GM18861 (cell line): ENCODE data around the gene GAL3ST1.

Experiments used
- ATAC-seq: cut with Tn5 transposase; IDR thresholded peaks from one replicate; pipeline ENCODE4 v1.9.1; 2021; ENCODE audit not compliant: unreplicated experiment

The GAL3ST1 gene

DNA sequence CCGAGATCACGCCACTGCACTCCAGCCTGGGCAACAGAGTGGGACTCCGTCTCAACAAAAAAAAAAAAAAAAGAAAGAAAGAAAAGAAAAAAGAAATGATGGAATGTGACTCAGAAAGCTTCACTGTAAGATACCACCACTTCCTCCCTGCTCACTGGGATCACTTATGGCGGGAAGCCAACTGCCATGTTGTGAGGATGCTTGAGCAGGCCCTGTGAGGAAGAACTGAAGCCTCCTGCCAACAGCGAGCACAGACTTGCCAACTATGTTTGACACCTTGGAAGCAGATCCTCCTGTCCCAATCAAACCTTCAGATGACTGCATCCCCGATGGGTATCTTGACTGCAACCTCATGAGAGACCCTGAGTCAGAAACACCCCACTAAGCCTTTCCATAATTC, 36.2 kb downstream of the GAL3ST1 start:
- no peak for ATAC-seq

DNA sequence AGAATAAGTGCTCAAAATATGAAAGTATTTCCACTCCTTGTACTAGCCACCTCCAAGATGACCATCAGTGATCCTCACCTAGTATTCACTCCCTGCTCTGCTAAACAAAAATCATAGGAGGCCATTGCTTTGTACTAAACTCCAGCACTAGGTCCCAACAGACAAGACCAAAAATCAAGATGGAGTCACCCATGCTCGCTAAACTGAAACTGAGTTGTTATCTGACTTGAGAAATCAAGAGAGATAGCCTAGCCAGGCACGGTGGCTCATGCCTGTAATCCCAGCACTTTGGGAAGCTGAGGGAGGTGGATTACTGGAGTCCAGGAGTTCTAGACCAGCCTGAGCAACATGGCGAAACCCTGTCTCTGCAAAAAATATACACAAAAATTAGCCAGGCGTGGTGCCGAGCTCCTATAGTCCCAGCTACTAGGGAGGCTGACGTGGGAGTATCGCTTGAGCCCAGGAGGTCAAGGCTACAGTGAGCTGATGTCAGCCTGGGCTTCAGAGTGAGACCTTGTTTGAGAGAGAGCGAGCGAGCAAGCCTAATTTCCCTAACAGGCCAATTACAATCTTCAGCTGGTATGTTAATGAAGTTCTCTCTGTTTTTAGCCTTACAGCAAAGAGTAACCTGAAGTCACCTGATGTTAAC, 37.3 kb downstream of the GAL3ST1 start:
- no peak for ATAC-seq

DNA sequence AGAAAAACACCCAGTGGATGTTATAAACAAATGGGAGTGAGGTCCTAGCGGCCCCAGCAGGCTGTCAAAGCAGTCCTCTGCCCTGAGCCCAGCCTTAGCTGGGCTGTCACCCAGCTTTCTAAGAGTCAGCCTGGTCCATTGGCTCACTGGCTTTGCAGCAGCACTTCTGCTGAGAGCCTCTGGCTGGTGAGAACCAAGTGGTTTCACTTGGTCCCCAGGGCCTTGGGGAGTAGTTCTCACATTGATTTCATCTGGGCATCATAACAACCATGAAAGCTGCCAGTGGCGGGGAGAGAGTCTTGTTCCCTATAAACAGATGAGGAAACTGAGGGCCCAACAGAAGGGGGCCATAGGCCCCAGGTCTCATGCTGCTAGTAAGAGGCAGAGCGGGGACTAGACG, 39.3 kb downstream of the GAL3ST1 start:
- no peak for ATAC-seq

DNA sequence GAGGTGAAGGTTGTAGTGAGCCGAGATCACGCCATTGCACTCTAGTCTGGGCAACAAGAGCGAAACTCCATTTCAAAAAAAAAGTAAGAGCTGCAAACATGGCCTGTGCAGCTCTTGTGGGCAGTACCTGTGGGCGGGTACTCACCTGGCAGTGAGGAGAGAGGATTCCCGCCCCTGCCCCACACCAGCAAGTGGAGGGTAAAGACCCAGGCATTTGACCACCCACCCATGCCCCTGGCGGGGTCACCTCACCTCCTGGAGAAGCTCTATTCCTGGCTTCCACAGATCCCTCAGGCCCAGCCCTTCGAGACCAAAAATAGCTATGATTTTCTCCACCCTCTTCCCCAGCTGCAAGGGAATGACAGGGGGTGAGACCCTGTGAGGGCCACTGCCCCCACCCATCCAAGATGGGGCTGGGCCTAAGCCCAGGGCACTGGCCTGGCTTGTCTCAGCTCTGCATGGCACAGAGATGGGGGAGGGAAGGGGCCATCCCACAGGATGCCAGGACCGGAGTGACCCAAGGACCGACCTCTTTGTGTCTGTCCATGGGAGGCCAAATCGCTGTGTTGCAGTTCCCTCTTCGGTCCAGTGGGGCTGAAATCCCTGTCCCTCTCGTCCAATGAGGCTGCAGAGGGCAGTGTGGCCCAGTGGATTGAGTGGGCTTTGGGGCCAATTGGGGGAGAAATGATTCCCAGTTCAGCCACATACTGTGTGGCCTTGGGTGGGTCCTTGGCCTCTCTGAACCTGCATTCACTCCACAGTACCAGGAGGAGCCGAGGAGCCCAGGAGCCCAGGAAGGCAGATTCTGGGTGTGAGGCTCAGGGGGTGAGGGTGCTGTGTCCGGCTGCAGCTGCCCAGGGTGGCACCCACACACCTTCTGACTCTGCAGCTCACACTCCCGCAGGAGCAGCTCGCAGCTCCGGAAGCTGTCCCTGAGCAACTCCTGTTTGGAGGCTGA, 42.5 kb downstream of the GAL3ST1 start:
- ATAC-seq: no peak

DNA sequence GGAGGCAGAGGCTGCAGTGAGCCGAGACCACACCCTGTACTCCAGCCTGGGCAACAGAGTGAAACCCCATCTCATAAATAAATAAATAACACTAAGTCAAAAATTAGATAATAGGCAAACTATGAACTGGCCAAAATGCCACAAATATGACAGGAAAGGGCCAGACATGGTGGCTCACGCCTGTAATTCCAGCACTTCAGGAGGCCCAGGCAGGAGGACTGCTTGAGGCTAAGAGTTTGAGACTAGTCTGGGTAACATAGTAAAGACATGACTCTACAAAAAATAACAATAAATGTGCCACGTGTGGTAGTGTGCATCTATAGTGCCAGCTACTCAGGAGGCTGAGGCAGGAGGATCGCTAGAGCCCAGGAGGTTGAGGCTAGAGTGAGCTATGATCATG, 47.8 kb downstream of the GAL3ST1 start:
- no peak for ATAC-seq

DNA sequence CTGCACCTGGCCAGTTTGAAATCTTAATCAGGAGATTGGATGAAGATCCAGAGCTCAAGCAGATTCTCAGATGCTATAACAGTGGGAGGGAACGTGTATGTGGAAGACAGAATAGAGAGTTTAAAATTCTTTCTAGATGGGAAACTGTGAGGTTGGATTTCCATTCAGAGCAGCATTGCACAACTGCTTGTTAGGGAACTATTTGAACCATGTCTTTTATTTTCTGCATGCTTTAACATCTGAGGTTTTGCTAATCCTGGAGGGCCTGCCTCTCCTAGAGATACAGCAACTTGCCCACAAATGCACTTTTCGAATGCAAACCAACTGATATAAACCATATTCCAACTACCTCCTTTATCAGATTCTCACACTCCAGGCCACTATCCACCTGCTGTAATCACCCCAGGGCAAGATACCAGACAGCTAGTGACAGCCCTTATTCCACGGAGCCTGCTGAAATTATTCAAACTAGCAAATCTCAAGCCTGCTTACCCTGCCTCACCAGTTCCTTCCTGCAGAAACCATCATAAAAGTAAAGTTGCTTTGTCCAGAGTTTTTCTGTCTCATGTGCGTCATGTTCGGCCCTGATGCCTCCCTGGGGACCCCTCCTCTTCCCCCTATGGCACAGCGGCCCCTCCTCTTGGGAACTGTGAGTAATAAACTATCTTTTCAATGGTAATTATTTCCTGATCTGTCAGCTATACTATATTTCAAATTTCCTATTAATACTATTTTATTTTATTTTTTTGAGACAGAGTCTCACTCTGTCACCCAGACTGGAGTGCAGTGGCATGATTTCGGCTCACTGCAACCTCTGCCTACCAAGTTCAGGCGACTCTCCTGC, 50.6 kb downstream of the GAL3ST1 start:
- ATAC-seq: no peak

DNA sequence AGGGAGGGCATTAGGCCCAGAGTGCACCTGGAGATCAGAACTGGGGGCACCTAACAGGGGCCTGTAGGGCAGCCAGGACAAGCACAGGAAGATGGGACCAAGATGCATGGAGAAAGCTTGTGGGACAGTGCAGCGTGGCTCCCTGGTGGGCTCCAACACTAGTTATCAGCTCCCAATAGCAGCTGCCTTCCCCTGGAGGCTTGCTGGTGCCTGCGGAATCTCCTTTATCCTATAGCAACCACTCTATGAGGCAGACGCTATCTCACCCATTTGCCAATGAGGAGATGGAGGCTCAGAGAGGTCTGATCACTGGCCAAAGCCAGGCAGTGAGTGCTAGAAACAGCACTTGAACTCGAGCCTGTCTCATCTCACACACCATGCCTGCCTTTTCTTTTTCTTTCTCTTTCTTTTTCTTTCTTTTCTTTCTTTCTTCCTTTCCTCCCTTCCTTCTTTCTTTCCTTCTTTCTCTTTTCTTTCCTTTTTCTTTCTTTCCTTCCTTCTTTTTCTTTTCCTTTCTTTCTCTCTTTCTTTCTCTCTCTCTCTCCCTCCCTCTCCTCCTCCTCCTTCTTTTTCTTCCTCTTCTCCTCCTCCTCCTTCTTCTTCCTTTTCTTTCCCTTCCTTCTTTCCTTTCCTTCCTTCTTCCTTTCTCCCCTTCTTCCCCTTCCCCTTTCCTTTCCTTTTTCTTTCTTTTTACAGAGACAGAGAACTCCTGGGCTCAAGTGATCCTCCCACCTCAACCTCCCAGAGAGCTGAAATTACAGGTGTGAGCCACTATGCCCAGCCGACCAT, 52.9 kb downstream of the GAL3ST1 start:
- no peak for ATAC-seq

DNA sequence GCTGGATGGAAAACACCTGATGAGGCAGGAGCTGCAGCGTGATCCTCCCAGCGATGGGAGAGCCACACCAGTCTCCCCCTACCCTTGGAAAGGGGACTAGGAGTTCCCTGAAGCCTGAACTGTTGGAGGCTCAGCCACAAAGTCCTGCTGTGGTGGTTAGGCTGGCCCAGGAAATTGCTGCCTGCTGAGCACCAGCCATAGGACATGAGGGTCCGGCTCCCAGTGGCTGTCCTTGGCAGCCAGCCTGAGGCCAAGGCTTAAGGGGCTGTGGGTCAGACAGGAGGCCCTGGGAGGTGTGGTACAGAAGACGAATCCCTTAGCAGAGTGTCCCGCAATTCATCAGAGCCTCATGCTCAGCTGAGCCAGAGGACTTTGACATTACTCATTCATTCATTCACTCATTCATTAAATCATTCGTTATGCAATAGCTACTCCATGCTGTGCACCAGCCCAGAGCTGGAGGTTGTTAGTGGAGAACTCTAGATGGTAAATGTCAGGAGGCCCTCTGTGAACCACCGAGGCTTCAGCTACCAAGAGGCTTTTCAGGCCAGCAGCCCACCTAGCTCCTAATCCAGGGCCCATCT, 54.5 kb downstream of the GAL3ST1 start:
- no peak for ATAC-seq

DNA sequence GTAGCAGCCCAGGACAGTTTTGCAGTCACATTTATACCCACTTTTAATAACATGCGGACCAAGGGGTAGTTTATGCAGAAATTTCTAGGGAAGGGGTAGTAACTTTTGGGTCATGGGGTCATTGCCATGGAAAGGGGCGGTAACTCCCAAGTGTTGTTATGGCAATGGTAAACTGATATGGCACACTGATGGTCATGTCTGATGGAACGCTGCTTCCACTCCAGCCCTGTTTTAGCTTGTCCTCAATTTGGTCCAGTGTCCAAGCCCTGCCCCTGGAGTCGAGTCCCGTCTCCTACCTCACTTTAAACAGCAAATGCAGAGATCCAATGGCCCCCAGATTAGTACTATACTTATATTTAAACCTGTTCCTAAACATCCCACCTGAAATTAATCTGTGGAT, 57.7 kb downstream of the GAL3ST1 start:
- no peak for ATAC-seq

DNA sequence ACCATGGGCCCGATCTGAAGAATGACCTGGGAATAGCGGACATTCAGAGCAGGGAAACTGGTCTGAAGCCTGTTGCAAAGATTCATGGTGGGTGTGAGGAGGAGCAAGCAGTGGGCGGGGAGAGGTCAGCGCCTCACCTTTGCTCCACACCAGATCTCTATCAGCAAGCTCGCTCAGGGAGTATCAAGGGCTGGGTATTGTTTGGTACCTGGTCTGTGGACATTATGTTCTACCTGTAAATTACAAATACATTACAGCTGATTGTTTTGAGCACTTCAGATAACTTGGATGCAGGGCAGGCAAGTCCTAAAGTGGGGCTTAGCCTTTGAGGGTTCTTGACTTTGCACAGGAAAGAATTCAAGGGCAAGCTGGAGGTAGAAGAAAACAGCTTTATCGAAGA, 58.2 kb downstream of the GAL3ST1 start:
- no peak for ATAC-seq

DNA sequence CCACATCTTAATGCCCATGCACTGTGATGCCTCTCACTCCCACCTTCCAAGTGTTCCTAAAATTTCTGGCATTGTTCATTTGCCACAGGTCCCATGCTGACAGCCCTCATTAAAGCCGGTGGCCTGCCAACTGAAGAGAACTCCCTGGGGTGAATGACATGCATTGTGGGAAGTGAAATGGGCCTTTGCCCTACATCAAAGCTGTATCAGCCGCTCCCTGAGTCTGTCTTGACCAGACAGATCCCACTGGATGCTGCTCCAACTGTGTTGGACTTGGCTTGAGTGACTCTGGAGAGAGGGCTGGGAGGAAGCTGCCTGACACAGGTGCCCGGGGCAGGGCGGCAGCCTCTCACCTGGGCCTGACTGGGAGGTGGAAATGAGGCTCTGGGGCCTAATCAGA, 60.2 kb downstream of the GAL3ST1 start:
- ATAC-seq: no peak

DNA sequence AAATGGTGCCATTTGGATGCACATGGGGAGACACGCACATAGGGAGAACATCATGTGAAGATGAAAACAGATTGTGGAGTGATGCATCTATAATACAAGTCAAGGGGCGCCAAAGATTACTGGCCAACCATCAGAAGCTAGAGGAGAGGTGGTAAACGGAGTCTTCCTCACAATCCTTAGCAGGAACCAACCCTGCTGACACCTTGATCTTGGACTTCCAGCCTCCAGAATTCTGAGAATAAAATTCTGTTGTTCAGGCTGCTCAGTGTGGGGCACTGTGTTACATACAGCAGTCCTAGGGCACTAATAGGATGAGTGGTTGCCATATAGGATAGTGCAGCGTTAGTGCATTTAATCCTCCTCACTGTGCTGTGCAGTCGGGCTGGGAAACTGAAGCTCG, 61.0 kb downstream of the GAL3ST1 start:
- ATAC-seq: no peak

DNA sequence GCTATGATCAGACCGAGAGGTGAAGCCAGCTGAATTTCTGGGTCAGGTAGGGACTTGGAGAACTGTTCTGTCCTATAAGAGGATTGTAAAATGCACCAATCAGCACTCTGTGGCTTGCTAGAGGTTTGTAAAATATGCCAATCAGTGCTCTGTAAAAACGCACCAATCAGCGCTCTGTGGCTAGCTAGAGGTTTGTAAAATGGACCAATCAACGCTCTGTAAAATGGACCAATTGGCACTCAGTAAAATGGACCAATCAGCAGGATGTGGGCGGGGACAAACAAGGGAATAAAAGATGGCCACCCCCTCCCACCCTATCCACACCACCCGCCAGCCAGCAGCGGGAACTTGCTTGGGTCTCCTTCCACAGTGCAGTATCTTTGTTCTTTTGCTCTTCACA, 62.6 kb downstream of the GAL3ST1 start:
- ATAC-seq: no peak

DNA sequence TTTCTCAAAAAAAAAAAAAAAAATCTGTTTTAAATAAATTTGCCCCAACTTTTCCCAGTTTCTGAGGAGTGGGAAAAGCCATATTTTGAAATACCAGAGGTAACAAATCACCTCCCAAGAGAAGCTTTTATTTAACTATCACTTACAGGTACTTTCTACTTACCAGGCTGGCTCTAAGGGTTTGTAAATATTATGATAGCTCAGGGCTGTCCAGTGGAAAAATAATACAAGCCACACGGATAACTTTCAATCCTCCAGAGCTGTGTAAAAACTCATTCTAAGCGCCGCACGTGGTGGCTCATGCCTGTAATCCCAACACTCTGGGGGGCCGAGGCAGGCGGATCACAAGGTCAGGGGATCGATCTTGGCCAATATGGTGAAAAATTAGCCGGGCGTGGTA, 63.4 kb downstream of the GAL3ST1 start:
- no peak for ATAC-seq

DNA sequence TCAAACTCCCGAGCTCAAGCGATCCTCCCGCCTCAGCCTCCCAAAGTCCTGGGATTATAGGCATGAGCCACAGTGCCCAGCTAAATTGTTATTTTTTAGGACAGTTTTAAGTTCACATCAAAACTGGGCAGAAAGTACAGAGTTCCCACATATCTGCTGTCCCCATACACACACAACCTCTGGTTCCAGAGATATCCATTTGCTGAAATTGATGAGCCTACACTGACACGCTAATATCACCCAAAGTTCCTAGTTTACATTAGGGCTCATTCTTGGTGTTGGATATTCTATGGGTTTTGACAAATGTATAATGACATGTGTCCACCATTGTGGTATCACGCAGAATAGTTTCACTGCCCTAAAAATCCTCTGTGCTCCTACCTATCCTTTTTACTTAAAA, 66.2 kb downstream of the GAL3ST1 start:
- no peak for ATAC-seq

DNA sequence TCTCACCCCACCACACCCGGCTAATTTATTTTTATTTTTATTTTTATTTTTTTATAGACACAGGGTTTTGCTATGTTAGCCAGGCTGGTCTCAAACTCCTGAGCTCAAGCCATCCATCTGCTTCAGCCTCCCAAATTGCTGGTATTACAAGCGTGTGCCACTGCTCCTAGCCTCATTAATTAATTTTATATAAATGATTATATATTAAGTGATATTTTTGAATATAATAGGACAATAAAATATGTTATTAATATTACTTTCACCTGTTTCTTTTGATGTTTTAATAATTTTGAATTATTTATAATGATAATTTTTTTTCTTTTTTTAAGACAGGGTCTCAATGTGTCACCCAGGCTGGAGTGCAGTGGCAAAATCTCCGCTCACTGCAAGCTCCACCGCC, 66.8 kb downstream of the GAL3ST1 start:
- ATAC-seq: no peak

DNA sequence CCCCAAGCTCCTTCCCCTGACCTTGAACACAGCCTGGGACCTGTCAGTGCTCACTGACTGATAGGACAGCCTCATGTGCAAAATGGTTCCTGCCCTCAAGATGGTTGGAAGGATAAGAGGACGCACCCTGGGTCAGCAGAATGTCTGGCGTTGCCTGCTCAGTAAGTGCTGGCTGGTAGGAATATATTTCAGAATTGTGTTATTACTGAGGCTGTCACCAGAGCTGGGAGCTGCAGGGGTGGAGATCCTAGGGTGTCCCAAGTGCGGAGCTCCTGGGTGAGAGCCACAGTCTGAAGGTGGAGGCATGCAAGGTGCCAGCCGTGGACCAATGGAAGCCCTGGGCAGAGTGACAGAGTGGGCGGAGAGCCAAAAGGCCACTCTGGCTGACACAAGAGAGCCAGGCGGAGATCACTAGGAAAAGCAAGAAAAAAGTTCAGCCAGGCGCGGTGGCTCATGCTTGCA, 67.9 kb downstream of the GAL3ST1 start:
- no peak for ATAC-seq
